ENCODE measurements around the gene AGAP9.
"Not testable (repeated sequence)": the region's sequence is repeated elsewhere in the genome, so short reads cannot be mapped to it uniquely, and the experiment has no call there.

Gene AGAP9

GRCh38 chr10:47523475-47523874 is at the start of gene AGAP9:
TSS of gene AGAP9 (minus strand) at chr10:47523638. CDS start at chr10:47523526, 112 bp downstream.
- not testable (repeated sequence) for DNase-seq

GRCh38 chr10:47571138-47571912 is 47.9 kb upstream of the AGAP9 start:
- not testable (repeated sequence) for DNase-seq

- not testable (repeated sequence) for DNase-seq
These were observed 43.3 kb upstream of the AGAP9 start for GRCh38 chr10:47566757-47567156.

- not testable (repeated sequence) for DNase-seq
These were observed 42.8 kb upstream of the AGAP9 start for GRCh38 chr10:47566108-47566699.

DNA sequence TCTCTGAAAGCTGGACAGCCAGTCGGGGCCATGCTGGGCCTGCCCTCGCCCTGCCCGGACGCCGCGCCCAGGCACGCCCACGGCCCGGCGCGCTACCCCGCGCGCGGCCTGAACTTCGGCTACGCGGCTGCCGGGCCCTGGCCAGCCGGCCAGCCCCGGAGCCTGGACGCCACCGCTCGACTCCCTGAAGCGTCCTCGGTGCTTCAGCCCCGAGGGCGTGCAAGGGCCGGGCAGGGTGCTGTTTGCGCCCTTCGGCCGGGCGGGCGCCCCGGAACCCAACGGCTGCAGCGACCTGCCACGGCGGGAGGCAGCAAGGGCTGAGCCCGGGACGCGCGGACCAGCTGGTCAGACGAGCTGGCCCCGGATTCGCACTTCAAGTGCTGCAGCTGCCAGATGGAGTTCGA is 42.1 kb upstream of the AGAP9 start:
- not testable (repeated sequence) for DNase-seq

DNA sequence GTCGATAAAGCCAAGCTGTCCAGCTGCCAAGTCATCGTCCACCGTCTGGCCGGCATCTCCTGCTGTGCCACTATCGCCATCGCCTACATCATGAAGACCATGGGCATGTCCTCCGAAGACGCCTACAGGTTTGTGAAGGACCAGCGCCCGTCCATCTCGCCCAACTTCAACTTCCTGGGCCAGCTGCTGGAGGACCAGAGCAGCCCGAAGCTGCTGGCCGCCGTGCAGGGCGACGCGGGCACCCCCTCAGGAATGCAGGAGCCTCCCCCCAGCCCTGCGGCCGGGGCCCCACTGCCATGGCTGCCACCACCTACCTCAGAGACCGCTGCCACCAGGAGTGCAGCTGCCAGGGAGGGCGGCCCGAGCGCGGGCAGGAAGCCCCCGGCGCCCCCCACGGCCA is 41.5 kb upstream of the AGAP9 start:
- DNase-seq = not testable (repeated sequence)

GRCh38 chr10:47564318-47564717 is 40.9 kb upstream of the AGAP9 start:
- DNase-seq = not testable (repeated sequence)

DNA sequence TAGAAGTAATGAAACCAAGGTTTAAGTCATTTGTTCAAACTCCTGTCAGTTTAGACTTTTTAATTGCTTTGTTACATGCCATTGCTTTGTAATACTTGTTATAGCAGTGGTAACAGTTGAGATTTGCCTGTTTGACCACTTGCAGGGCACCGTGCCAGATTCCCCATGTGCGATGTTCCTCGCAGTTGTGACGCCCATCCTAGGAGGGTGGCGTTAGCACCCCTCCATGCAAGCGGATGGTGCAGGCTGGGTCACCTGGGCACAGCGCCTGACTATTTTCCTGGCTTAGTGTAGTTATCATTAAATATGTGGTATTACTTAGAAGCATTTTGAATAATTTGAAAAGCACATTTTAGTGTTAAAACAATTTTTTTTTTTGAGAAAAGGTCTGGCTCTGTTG is 37.0 kb upstream of the AGAP9 start:
- DNase-seq = not testable (repeated sequence)

- not testable (repeated sequence) for DNase-seq
These were observed 36.4 kb upstream of the AGAP9 start for GRCh38 chr10:47559718-47560308.

- not testable (repeated sequence) for DNase-seq
These were observed 34.7 kb upstream of the AGAP9 start for GRCh38 chr10:47558109-47558508.

DNA sequence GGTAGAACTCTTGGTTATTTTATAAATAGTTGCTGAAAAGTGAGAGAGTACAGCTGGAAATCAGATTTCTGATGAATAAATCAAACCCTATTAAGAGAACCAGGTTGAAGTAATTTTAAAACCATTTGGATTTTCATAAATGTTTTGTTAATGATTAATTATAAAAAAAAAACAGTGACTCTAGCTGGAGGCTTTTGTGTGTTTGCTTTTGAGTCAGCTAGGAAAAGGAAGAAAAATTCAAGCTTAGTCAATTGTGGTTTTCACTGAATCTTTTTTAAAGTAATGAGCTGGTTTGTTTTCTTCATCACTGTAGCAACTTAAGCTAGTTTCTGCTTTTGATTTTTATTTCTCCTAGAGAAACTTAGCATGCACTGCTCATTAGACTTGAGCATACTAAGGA is 34.2 kb upstream of the AGAP9 start:
- DNase-seq = not testable (repeated sequence)

- not testable (repeated sequence) for DNase-seq
These were observed 31.9 kb upstream of the AGAP9 start for GRCh38 chr10:47555334-47555733.

- not testable (repeated sequence) for DNase-seq
These were observed 31.1 kb upstream of the AGAP9 start for GRCh38 chr10:47554552-47554951.

GRCh38 chr10:47553860-47554247 is 30.4 kb upstream of the AGAP9 start:
- not testable (repeated sequence) for DNase-seq

DNA sequence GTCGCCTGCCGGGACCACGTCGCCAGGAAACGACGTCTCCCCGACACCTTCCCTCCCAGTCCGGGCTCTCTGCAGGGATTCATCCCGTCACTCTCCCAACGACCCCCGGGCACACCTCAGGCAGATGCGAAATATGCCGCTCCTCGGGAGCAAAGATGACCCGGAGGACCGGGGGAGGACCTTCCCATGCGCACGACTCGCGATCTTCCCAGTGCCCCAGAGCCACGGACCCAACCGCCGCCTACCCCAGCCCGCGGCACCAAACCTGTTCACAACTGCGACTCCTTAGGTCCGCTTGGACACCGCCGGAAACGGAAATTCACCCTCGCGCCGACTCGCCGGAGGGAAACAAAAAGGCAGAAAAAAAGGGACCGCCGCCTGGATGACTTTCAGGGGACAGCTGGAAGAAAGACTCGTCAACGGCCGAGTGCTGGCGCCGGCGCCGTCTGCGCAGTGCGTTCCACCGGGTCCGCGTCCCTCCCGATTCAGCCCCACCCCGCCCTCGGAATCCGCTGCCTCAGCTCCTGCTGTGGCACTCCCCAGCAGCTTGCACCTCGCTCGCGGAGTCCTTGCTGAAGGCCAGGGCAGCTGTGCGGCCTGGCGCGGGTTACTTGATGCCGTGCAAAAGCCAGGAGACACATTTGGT is 29.9 kb upstream of the AGAP9 start:
- peak; percentile 64 to 66 for DNase-seq

GRCh38 chr10:47552719-47553118 is 29.3 kb upstream of the AGAP9 start:
- DNase-seq = peak; percentile 18 to 22

DNA sequence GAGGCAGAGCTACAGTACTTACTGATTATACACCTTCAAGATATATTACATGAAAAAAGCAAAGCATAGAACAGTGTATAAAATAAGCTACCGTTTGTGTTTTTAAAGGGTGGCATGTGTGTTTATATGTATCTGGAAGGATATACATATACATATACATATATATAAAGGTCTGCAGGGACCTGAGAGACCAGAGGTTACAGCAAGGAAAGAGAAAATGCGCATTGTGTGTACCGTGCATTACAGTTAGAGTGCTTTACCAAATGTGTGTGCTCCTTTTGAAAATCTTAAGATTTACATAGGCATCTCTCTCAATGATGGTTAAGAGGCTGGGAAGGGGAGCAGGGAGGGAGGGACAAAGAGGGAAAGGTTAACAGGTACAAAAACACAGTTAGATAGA is 23.8 kb upstream of the AGAP9 start:
- not testable (repeated sequence) for DNase-seq

GRCh38 chr10:47536430-47536829 is 13.0 kb upstream of the AGAP9 start:
- not testable (repeated sequence) for DNase-seq

DNA sequence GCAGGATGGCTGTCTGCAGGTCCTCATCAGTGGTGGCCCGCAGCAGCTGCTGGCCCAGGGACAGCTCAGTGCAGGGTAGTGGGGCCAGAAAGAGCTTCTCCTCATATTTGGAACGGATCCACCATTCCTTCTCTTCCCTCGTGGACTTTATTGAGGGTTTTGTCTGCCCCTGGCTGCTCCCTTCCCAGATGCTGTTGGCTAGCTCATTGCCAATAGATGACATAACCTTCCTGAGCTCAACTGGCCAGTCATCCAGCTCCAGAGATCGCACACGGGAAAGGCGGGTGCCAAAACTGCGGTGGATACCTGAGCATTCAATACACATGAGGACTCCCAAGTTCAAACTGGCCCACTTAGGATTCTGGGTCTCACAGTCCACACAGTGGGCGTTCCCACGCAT is 21.1 kb downstream of the AGAP9 start:
- DNase-seq = not testable (repeated sequence)

- not testable (repeated sequence) for DNase-seq
These were observed 29.2 kb downstream of the AGAP9 start for GRCh38 chr10:47494226-47494625.

DNA sequence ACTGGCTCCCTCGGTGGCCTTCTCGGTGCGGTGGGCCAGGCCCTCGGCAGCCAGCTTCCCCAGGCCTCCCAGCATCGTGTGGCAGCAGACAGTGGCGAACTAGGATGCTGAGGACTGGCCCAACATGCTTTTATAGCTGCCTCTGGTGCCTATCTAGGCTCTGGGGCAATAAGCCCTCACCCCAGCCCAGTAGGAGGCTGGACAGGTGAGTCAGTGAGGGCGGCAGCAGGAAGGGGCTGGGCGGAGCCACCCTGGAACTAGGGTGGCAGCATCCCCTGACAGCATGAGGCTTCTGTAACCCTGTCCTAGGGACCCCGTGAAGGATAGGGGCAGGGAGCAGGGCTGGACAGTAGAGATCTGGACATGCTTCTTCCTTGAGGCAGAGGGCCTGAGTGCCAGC is 31.8 kb downstream of the AGAP9 start, which contains the start of gene FAM25G:
Gene FAM25G, minus strand, starts transcription at position 101 of the 400 bp plus-strand sequence. Its CDS starts 26 bp downstream, at position 75.
- DNase-seq = not testable (repeated sequence)

DNA sequence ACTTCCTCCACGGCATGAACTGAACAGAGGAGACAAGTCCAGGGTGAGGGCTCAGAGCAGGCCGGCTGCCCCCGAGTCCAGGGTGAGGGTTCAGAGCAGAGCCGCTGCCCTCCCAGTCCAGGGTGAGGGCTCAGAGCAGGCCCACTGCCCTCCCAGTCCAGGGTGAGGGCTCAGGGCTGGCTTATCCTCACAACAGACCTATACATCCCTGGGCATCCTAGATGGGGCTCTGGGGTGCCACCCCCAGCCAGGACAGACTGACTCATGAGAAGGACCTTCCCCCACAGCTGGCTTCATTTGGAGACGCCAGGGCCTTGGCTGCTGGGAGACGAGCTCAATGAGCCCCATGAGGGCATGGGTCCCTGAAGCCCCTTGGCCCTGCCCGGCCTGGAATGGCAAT is 33.8 kb downstream of the AGAP9 start:
- not testable (repeated sequence) for DNase-seq

DNA sequence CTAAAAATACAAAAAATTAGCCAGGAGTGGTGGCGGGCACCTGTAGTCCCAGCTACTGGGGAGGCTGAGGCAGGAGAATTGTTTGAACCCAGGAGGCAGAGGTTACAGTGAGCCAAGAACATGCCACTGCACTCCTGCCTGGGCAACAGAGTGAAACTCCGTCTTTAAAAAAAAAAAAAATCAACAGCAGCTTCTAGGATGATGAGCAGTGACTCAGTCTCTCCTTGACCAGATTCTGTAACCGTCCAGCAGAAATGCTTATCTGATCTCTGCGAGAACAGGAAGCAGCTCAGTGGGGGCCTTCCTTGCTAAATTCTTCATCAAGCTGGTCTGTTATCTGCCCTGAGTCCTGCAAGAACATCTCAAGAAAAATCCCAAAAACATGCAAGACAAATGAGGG is 37.5 kb downstream of the AGAP9 start:
- not testable (repeated sequence) for DNase-seq

All from activated CD4-positive, alpha-beta T cell treated with anti-CD3 and anti-CD28 coated beads, Interleukin-2, amount 50 U/mL, for 4 hours (primary cell).